G401.6 (cell line): ENCODE results near the gene PKP1.

ENCODE experiments used
- FAIRE-seq: peaks from 2 replicates; lab custom pipeline; 2012; peaks lifted over from hg19 to GRCh38; lab: Jason Lieb, UNC

PKP1 gene

DNA sequence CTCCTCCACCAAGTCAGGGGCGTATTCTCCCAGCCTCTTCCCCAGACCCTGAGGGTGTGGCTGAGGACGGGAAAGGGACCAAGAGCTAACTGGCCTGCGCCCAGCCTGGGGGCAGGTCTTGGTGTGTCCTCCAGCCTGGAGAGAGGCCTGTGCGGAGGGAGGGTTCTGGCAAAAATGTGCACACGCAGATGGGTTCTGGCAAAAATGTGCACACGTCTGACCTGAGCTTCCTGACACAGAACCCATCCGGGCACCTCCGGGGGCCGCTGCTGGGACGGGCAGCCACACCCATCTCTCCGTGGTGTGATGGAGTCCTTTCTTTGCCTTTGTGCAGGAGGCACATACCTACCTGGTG, 23.1 kb upstream of the PKP1 start:
- FAIRE-seq = no peak

DNA sequence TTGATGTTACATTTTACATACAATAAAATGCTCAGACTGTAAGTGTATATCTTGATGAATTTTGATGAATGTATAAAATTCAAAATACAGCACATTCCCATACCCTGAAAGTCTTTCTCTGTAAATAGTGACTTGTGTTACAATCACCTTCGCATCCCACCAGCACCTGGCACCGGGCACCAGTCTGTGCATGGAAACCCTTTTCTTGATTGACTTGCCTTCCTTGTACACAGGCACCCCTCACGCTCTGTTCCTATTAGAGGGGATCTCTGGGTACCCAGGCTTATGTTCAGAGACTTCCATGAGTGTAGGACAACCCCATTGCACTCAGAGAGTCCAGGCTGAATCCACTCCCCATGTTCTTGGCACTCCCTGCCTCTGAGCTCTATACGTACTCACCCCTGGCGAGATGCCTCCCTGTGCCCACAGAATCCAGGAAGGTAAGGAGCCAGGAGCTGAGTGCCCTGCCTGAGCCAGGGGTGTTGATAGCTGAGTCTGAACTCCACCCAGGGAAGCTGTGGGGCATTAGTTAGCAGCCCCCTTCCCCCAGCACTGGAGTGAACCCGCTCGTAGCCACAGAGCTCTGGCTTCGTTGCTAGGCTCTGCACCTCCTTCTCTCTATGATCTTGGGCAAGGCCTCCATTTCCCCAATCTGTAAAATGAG, 22.5 kb upstream of the PKP1 start:
- FAIRE-seq = no peak

- no peak for FAIRE-seq
Observed at GRCh38 chr1:201261771-201262547, 21.3 kb upstream of the PKP1 start.

DNA sequence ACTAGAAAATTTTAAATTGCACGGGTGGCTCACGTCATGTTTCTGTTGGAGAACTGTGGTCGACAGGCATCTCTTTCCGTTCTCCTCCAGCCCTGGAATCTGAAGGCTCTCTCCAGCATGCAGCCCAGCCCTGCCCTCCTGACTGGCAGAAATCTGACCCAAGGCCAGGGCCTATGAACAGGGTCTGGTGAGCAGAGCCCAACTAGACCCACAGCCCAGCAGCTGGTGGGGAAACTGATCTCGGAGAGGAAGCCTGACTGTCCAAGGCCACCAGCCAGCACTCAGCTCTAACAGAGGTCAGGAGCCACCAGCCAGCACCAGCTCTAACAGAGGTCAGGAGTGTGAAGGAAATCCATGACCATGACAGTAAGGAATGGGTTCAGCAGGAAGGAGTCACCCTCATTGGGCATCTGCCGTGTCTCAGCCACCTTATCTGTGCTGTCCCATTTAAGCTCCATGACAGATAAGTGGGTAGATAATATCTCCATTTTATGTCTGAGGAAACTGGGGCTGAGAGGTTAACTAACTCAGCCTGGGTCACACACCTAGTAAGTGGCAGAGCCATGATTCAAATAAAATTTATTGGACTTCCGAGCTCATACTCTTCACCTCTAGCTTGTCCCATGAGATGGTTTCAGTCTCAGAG, 20.2 kb upstream of the PKP1 start:
- no peak for FAIRE-seq

- FAIRE-seq = no peak
Observed at GRCh38 chr1:201264072-201264471, 19.2 kb upstream of the PKP1 start.

GRCh38 chr1:201264554-201264953, 18.8 kb upstream of the PKP1 start:
- FAIRE-seq = no peak

- no peak for FAIRE-seq
Observed at GRCh38 chr1:201265756-201266155, 17.6 kb upstream of the PKP1 start.

GRCh38 chr1:201266276-201266675, 17.0 kb upstream of the PKP1 start:
- FAIRE-seq = no peak

DNA sequence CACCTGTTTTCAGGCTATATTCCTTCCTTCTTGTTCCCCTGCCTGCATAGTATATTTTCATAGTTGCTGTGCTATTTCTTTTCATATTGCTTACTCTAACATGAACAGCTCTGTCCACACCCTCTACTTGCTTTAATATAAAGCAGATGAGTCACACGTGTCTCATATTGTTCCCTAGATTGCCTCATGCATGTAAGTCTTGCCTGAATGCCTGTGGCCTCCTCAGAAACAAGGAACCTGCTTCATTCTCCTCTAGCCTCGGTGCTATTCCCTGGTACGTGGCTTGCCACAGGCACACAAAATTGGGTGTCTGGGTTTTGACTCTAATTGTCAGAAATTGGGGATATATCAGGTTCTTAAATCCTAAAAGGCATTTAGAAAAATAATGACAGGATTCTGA, 16.5 kb upstream of the PKP1 start:
- no peak for FAIRE-seq

DNA sequence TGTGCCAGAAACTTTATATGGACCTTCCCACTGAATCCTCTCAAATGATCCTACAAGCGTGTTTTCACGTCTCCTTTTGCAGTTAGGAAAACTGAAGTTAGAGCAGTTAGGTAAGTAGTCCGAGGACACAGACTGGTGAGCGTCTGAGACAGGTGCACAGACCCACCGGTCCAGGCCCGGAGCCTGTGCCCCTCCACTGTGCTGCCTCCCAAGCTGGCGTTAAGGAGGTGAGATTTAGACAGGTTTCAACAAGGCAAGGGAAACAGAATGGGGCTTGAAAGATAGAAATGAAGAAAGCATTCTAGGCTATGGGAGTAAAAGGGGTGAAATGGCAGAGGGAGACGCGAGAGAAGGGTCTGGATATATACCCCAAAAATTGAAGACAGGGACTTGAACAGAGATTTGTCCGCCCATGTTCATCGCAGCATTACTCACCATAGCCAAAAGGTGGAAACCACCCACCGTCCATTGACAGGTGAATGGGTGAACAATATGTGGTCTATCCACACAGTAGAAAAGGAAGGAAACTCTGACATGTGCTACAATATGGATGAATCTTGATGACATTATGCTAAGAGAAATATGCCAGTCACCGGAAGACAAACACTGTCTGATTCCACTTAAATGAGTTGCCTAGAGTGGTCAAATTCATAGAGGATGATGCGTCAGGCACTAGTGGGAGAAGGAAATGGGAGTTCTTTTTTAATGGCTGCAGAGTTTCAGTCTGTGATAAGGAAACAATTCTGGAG, 15.7 kb upstream of the PKP1 start:
- FAIRE-seq = no peak

- FAIRE-seq = no peak
Observed at GRCh38 chr1:201268604-201269151, 14.6 kb upstream of the PKP1 start.

- no peak for FAIRE-seq
Observed at GRCh38 chr1:201269281-201269680, 14.0 kb upstream of the PKP1 start.

DNA sequence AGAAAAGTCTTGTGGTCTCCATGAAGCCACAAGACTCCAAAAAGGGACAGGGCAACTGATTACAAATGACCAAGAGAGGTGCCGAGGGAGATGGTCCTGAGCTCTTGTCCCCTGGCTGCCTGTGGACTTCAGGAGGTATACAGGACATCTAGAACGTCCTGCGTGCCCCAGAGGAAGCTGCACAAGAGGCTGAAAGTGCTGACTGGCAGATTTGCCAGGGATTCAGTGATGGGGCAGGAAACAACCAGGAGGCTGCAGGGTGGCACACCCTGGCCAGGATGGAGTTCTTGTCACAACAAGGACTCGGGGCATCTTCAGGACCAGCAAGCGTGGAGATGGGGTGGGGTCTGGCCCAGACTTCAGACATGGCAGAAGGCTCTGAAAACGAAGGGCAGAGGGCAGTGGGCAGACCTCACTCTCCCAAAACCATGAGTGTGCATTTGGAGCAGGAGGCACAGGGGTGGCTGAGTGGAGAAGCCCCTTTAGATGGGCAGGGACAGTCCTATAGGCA, 13.4 kb upstream of the PKP1 start:
- FAIRE-seq = no peak

DNA sequence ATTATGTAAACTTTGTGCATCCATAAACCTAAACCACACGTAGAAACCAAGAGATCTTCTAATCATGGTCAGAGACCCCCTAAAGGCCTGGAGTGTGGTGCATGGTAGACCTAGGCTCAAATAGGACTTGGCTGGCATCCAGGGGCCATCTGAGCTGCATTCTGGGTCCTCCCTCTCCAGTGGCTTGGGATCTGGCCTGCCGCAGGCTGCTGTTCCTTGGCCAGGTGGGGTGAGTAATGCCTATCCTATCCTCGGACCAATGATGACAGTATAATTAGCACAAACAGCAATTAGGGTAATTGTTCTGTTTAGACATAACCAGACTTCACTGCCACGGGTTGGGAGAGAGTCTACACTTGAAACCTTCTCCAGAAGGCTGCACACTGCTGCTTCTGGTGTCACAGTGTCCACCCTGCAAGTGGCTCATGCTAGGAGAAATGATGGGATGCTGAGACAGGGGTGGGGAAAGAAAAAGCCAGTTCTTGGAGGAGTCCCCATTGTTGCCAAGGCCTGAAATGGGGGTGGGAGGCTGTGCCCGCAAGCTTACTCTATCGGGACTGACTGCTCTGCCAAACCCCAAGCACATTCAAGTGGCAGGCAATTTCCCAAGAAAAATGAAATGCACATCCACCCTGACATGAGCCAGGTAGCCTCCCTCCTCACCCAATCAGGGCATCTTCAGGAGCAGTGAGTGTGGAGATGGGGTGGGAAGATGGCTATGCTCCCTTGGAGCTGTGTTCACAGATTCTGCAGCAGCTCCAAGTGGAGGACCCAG, 12.5 kb upstream of the PKP1 start:
- no peak for FAIRE-seq

GRCh38 chr1:201272799-201273198, 10.5 kb upstream of the PKP1 start:
- no peak for FAIRE-seq

GRCh38 chr1:201274616-201275252, 8.6 kb upstream of the PKP1 start:
- no peak for FAIRE-seq

DNA sequence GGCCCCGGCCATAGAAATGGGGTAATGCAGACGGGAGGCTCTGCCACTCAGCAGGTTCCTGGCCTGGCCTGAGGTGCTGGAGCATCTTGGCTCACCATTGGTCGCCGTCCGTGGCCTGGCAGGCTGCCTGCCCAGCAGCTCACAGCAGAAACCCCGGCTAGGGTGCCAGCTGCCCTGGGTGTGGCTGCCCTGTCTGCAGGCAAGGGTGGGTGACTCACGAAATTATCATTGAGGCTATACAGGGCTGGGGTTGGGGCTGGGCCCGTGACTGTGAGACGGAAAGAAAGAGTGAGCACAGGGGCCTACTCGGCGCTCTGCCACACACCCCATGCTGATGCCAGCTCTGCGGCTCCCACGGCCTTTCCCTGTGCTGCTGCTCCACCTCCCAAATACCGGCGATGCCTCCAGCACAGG, 8.0 kb upstream of the PKP1 start:
- no peak for FAIRE-seq

DNA sequence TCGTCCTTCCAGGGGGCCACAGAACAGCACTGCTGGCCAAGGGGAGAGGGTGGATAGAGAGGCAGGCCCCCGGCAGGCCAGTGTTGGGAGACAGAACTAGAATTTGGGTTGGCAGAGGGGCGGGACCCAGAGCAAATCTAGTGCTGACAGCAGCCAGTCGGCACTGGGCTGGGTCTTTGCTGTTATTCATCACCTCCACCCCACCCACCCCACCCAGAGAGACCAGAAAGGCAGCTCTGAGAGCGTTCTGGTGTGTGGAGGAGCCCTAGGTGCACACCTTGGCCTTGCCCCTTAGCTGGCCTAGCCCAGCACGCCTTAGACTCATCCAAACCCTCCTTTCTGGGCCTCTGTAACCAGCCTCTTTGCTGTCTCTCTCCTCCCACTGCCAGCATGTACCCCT, 6.4 kb upstream of the PKP1 start:
- FAIRE-seq = no peak

- FAIRE-seq = no peak
Observed at GRCh38 chr1:201277441-201277840, 5.9 kb upstream of the PKP1 start.

DNA sequence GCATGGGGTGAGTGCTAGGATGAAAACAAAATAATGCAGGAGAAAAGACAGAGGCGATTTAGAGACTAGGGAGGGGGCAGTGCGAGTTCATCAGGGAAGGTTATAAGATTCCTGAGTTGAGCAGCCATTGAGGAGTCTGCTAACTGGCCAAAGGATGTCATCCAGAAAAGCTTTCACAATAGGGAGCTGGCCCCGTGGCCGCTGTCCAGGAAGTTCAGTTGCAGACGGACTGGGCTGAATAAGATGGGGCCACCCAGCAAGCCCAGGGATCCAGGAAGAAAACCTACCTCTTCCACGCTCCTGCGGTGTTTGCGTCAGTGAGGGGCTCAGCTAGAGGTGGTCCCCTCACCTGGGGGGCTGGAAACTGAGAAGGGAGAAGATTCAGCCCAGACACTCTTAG, 4.0 kb upstream of the PKP1 start:
- no peak for FAIRE-seq

DNA sequence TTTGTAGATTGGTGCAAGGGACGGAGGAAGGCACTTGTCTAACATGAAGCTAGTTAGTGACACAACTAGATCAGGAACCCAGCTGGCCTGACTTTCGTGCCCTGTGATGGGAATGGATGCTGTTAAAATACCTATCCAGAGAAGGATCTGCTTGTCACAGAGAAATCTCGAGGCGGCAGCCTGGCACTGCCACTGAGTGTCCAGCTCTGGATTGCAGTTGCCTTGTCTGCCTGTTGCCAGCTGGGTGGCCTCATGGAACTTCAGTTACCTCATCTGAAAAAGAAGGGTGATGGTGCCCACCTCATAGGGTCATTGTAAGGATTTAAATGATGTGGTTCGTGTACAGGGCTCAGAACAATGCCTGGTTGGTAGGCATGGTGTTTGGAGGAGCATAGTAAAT, 2.4 kb upstream of the PKP1 start:
- FAIRE-seq = no peak
